Superior temporal gyrus (tissue), 1 donor: ENCODE results near the gene PPARG.
A peak's percentile ranks its signal among the peaks of the same experiment; 100 is the strongest.

Experiments used
- DNase-seq: peaks from one replicate; pipeline ENCODE4 v3.0.0-alpha.2; 2016; ENCODE audit errors: extremely low spot score

PPARG gene

GRCh38 chr3:12479919-12480427, 191.1 kb downstream of the PPARG start:
- peak; percentile 77 for DNase-seq

- no peak for DNase-seq
Measured at GRCh38 chr3:12483410-12483809, 194.5 kb downstream of the PPARG start.

- no peak for DNase-seq
Measured at GRCh38 chr3:12483872-12484197, 195.0 kb downstream of the PPARG start.
